Measurements from ENCODE around the gene ABCA13. TPM values are rescaled to one million over a fixed set of nuclear protein-coding genes. Genes with fewer than 3 reads are reported as not detected.

Gene ABCA13
- polyA plus RNA-seq, 3 donors: 0.10 to 0.41 (median 0.37) TPM

- no peaks in the 10 kb centered on the region for H3K4me1 ChIP-seq (ENCODE audit: control insufficient read depth in 1 of 2, insufficient read depth in 2 of 2, low read length in 2 of 2)
- no peaks in the 10 kb centered on the region for H3K27me3 ChIP-seq (ENCODE audit: control insufficient read depth in 2 of 2, insufficient read depth in 2 of 2, low read length in 2 of 2)
- Mint-ChIP-seq H3K27ac (no peak overlapping the region), H3K36me3 (no peaks in the 10 kb centered on the region), H3K4me3 (no peak overlapping the region), H3K27me3 (ENCODE audit: low read depth in 3 of 3) (peaks cover 0 to 2% (median 1%) of the 10 kb centered on the region in 3 donors), H3K4me1 (no peaks in the 10 kb centered on the region), H3K9me3 (peaks cover 0 to 2% (median 0%) of the 10 kb centered on the region in 7 donors)
- no peaks in the 10 kb centered on the region for H3K9me3 ChIP-seq (replicated peaks in 1 of 2; ENCODE audit: control insufficient read depth in 1 of 2, insufficient read depth in 1 of 2, low read length in 2 of 2)
- no peak overlapping the region for H3K4me2 ChIP-seq (replicated peaks; ENCODE audit: extremely low read depth, low read length, poor library complexity, severe bottlenecking)
- TF ChIP-seq CTCF (IDR thresholded peaks at IDR 0.05): no peak
- no peak for DNase-seq
- H3K4me3 ChIP-seq (replicated peaks in 1 of 3; ENCODE audit: low read depth in 2 of 3, low read length in 3 of 3): no peak overlapping the region
- no peaks in the 10 kb centered on the region for H3K36me3 ChIP-seq (replicated peaks in 1 of 2; ENCODE audit: control insufficient read depth in 1 of 2, insufficient read depth in 2 of 2, low read length in 2 of 2)
- no peak overlapping the region for H2AFZ ChIP-seq (ENCODE audit: insufficient read depth, low read depth, low read length, poor library complexity, severe bottlenecking)
- 100% methylated on average over 8 of the region's 12 CpGs for WGBS (ENCODE audit: insufficient coverage)
- H3K79me2 ChIP-seq (ENCODE audit: insufficient read depth, low read length): no peaks in the 10 kb centered on the region
- no peak overlapping the region for H3K27ac ChIP-seq (ENCODE audit: low read depth in 1 of 2, low read length in 2 of 2)
- intact Hi-C loops (cut with micrococcal nuclease): no loop called here
- H4K20me1 ChIP-seq (ENCODE audit: insufficient read depth, low read length): no peaks in the 10 kb centered on the region
- H3K9ac ChIP-seq (ENCODE audit: insufficient read depth, low read length, poor library complexity, severe bottlenecking): no peak overlapping the region
Measured at GRCh38 chr7:48309720-48310119, 138.5 kb downstream of the ABCA13 start.

GRCh38 chr7:48311464-48312100 is 140.3 kb downstream of the ABCA13 start:
- no peak overlapping the region for H3K4me3 ChIP-seq (replicated peaks in 1 of 3; ENCODE audit: low read depth in 2 of 3, low read length in 3 of 3)
- no peaks in the 10 kb centered on the region for H3K79me2 ChIP-seq (ENCODE audit: insufficient read depth, low read length)
- H3K9me3 ChIP-seq (replicated peaks in 1 of 2; ENCODE audit: control insufficient read depth in 1 of 2, insufficient read depth in 1 of 2, low read length in 2 of 2): no peaks in the 10 kb centered on the region
- no peak overlapping the region for H3K27ac ChIP-seq (ENCODE audit: low read depth in 1 of 2, low read length in 2 of 2)
- 96% methylated on average over 4 of the region's 6 CpGs for WGBS (ENCODE audit: insufficient coverage)
- H3K27me3 Mint-ChIP-seq (ENCODE audit: low read depth in 3 of 3): peaks cover 0 to 2% (median 1%) of the 10 kb centered on the region in 3 donors
- H3K4me3 Mint-ChIP-seq: no peak overlapping the region
- H3K4me1 Mint-ChIP-seq: no peaks in the 10 kb centered on the region
- H3K4me2 ChIP-seq (replicated peaks; ENCODE audit: extremely low read depth, low read length, poor library complexity, severe bottlenecking): no peak overlapping the region
- intact Hi-C loops (cut with micrococcal nuclease): no loop called here
- no peaks in the 10 kb centered on the region for H3K27me3 ChIP-seq (ENCODE audit: control insufficient read depth in 2 of 2, insufficient read depth in 2 of 2, low read length in 2 of 2)
- no peaks in the 10 kb centered on the region for H3K36me3 ChIP-seq (replicated peaks in 1 of 2; ENCODE audit: control insufficient read depth in 1 of 2, insufficient read depth in 2 of 2, low read length in 2 of 2)
- no peaks in the 10 kb centered on the region for H3K36me3 Mint-ChIP-seq
- H3K9ac ChIP-seq (ENCODE audit: insufficient read depth, low read length, poor library complexity, severe bottlenecking): no peak overlapping the region
- no peaks in the 10 kb centered on the region for H4K20me1 ChIP-seq (ENCODE audit: insufficient read depth, low read length)
- no peak for TF ChIP-seq CTCF (IDR thresholded peaks at IDR 0.05)
- no peak overlapping the region for H2AFZ ChIP-seq (ENCODE audit: insufficient read depth, low read depth, low read length, poor library complexity, severe bottlenecking)
- DNase-seq: no peak
- peak overlapping the region in 1 of 7 donors; percentile 54 for H3K27ac Mint-ChIP-seq
- no peaks in the 10 kb centered on the region for H3K4me1 ChIP-seq (ENCODE audit: control insufficient read depth in 1 of 2, insufficient read depth in 2 of 2, low read length in 2 of 2)
- no peaks in the 10 kb centered on the region for H3K9me3 Mint-ChIP-seq
